Measurements from ENCODE around the gene LRRFIP1.

LRRFIP1 gene

DNA sequence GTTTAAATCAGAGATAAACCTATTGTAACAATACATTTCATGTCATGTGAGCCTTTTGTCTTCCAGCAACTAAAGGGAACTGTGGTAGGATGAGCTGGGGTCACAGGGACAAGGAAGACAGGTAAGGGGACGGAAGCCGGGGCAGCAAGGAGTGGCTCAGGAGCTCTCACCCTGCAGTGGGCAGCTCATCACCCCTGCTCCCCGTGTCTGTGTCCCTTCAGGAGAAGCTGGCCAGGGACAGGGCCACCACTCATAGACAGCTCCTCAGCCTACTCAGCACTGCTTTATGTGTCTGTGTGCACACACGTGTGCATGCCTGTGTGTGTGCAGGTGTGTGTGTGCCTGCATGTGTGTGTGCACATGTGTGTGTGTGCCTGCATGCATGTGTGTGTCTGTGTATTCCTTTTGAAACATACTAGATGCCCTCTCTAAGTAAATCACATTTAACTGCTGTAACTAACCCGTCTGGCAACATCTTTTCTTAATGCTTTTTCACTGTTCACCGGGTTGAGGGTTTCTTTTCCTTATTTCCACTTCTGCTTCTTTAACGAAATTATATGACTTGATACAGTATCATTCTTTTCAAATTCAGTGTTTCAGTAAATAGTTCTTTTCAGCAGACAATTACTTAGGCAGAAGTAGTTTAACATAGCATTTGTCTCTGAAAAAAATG is 44.2 kb downstream of the LRRFIP1 start:
- Histone ChIP-seq H3K9me3 (ENCODE audit: control insufficient read depth in 2 of 2, low read length in 2 of 2) (no peaks in the 10 kb centered on the region), H3K36me3 (ENCODE audit: control insufficient read depth in 2 of 2, insufficient read depth in 2 of 2, low read length in 2 of 2) (no peaks in the 10 kb centered on the region), H3K27me3 (ENCODE audit: control insufficient read depth in 2 of 2, insufficient read depth in 2 of 2, low read length in 2 of 2) (no peaks in the 10 kb centered on the region), H3K4me3 (ENCODE audit: low read length in 2 of 2) (no peak overlapping the region), H3K27ac (ENCODE audit: low read depth in 2 of 2, low read length in 2 of 2) (no peak overlapping the region), H3K9ac (ENCODE audit: low read depth in 1 of 2, low read length in 2 of 2) (no peak overlapping the region), H3K4me1 (ENCODE audit: control insufficient read depth in 2 of 2, insufficient read depth in 2 of 2, low read length in 2 of 2) (peaks cover 31 to 40% of the 10 kb centered on the region in 2 donors)

DNA sequence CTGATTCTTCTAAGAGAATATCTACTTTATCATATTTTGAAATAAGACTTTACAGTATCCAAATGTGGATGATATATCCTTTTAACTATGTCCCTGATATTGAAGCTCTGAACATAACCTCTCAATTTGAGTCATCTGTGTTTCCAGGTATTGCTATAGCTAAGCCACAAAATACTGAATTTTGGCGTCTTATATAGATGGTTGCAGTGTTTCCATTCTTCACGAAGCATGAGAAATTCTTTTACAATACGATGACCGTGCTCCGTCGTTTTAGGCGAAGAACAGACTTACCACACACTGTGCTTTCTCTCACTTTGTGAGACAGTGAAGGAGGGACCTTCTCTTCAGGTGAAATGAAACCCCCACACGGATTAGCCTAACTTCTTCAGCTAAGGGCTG is 45.3 kb downstream of the LRRFIP1 start:
- Histone ChIP-seq H3K27ac (ENCODE audit: low read depth in 2 of 2, low read length in 2 of 2) (peak overlapping the region in 1 of 2 donors; percentile 79), H3K4me3 (ENCODE audit: low read length in 2 of 2) (no peak overlapping the region), H3K9ac (ENCODE audit: low read depth in 1 of 2, low read length in 2 of 2) (peak overlapping the region in 1 of 2 donors; percentile 67), H3K4me1 (ENCODE audit: control insufficient read depth in 2 of 2, insufficient read depth in 2 of 2, low read length in 2 of 2) (peaks cover 33 to 43% of the 10 kb centered on the region in 2 donors), H3K36me3 (ENCODE audit: control insufficient read depth in 2 of 2, insufficient read depth in 2 of 2, low read length in 2 of 2) (no peaks in the 10 kb centered on the region), H3K27me3 (ENCODE audit: control insufficient read depth in 2 of 2, insufficient read depth in 2 of 2, low read length in 2 of 2) (no peaks in the 10 kb centered on the region), H3K9me3 (ENCODE audit: control insufficient read depth in 2 of 2, low read length in 2 of 2) (no peaks in the 10 kb centered on the region)

DNA sequence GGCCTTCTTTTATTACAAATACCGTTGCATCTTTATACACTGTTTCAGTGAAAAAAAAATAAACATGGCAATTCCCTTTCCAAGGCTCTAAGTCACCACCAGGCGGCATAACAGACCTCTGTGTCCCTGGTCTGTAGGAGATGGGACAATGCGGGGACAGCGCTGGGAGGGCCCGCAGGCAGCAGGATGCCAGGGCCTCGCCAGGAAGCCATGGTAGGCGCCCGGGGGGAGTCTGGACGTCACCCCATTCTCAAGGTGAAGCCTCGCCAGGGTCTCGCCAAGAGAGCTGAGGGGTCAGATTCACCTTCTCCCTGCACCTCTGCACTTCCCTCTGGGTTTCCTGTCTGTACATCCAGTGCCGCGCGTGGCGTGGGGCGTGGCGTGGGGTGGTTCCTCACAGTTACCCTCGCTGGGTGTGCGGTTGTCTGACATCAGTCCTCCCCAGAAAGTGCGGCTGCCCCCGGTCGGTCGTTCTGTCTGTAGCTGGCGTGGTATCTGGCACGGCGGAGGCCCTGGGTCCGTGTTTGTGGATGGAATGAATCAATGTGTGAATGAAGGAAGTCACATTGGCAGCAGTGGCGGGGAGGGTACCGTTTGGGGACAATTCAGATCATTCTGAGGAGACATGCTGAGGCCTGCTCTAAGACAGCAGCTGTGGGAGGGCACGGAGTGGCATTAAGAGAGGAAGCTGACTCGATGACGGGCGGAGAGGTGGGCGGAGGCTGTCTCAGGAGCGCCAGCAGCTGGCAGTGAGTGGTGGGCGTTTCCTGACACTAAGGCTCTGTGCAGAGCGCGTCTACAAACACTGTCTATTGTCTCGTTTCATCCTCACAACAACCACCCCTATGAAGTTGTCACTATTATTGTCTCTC is 46.0 kb downstream of the LRRFIP1 start:
- peak overlapping the region; percentile 31 to 79 for H3K27ac ChIP-seq (ENCODE audit: low read depth in 2 of 2, low read length in 2 of 2)
- H3K4me1 ChIP-seq (ENCODE audit: control insufficient read depth in 2 of 2, insufficient read depth in 2 of 2, low read length in 2 of 2): peaks cover 39 to 47% of the 10 kb centered on the region in 2 donors
- H3K27me3 ChIP-seq (ENCODE audit: control insufficient read depth in 2 of 2, insufficient read depth in 2 of 2, low read length in 2 of 2): no peaks in the 10 kb centered on the region
- no peaks in the 10 kb centered on the region for H3K9me3 ChIP-seq (ENCODE audit: control insufficient read depth in 2 of 2, low read length in 2 of 2)
- H3K9ac ChIP-seq (ENCODE audit: low read depth in 1 of 2, low read length in 2 of 2): peak overlapping the region in 1 of 2 donors; percentile 67
- H3K36me3 ChIP-seq (ENCODE audit: control insufficient read depth in 2 of 2, insufficient read depth in 2 of 2, low read length in 2 of 2): no peaks in the 10 kb centered on the region
- H3K4me3 ChIP-seq (ENCODE audit: low read length in 2 of 2): peak overlapping the region; percentile 58 to 68

DNA sequence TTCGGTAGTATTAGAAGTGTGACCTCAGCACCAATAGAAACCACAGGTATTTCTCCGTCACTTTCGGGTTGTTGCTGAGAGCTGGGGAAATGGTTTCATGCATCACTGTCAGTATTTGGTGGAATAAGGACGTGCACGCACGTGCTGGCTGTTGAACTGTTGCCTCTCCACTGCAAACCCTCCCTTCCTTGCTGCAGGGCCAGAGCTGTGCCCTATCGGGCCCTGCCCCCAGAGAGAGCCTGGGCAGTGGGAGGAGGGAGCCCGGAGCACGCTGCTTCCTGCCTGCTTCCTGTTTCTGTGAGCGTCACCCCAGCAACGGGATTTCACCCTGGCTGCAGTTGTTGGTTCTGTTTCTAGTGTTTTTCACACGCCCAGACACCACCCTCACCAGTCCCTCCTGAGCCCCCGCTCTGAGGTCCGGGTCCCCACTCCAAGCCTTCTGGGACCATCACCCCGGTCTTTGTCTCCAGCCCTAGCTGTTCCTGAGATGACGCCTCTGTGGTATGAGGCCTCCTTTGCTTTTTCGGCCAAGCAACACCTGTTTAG is 47.4 kb downstream of the LRRFIP1 start:
- peaks cover 34 to 40% of the 10 kb centered on the region in 2 donors for H3K4me1 ChIP-seq (ENCODE audit: control insufficient read depth in 2 of 2, insufficient read depth in 2 of 2, low read length in 2 of 2)
- H3K4me3 ChIP-seq (ENCODE audit: low read length in 2 of 2): peak overlapping the region; percentile 51 to 60
- peak overlapping the region; percentile 71 to 79 for H3K27ac ChIP-seq (ENCODE audit: low read depth in 2 of 2, low read length in 2 of 2)
- H3K9me3 ChIP-seq (ENCODE audit: control insufficient read depth in 2 of 2, low read length in 2 of 2): no peaks in the 10 kb centered on the region
- no peaks in the 10 kb centered on the region for H3K36me3 ChIP-seq (ENCODE audit: control insufficient read depth in 2 of 2, insufficient read depth in 2 of 2, low read length in 2 of 2)
- H3K27me3 ChIP-seq (ENCODE audit: control insufficient read depth in 2 of 2, insufficient read depth in 2 of 2, low read length in 2 of 2): no peaks in the 10 kb centered on the region
- peak overlapping the region in 1 of 2 donors; percentile 49 for H3K9ac ChIP-seq (ENCODE audit: low read depth in 1 of 2, low read length in 2 of 2)

DNA sequence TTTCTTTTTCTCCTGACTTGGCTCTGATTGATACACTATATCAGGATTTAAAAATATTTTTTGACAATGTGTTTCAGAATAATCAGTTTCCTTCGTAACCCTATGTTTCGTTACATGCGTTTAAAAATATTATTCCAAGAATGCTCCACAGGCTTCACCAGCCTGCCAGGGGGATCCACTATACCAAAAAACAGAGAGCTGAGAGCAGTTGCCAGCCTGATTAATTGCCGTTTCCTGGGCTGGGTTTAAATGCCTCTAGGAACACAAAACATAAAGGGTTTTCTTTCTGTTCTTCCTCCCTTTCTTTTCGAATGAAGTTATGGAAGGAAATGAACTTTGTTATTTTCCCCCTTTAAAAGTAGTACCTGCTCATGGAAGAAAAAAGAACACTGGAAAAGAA is 47.9 kb downstream of the LRRFIP1 start:
- H3K36me3 ChIP-seq (ENCODE audit: control insufficient read depth in 2 of 2, insufficient read depth in 2 of 2, low read length in 2 of 2): no peaks in the 10 kb centered on the region
- no peaks in the 10 kb centered on the region for H3K27me3 ChIP-seq (ENCODE audit: control insufficient read depth in 2 of 2, insufficient read depth in 2 of 2, low read length in 2 of 2)
- peak overlapping the region; percentile 51 to 60 for H3K4me3 ChIP-seq (ENCODE audit: low read length in 2 of 2)
- peak overlapping the region; percentile 71 to 79 for H3K27ac ChIP-seq (ENCODE audit: low read depth in 2 of 2, low read length in 2 of 2)
- H3K9me3 ChIP-seq (ENCODE audit: control insufficient read depth in 2 of 2, low read length in 2 of 2): no peaks in the 10 kb centered on the region
- H3K4me1 ChIP-seq (ENCODE audit: control insufficient read depth in 2 of 2, insufficient read depth in 2 of 2, low read length in 2 of 2): peaks cover 33 to 36% of the 10 kb centered on the region in 2 donors
- peak overlapping the region in 1 of 2 donors; percentile 49 for H3K9ac ChIP-seq (ENCODE audit: low read depth in 1 of 2, low read length in 2 of 2)

DNA sequence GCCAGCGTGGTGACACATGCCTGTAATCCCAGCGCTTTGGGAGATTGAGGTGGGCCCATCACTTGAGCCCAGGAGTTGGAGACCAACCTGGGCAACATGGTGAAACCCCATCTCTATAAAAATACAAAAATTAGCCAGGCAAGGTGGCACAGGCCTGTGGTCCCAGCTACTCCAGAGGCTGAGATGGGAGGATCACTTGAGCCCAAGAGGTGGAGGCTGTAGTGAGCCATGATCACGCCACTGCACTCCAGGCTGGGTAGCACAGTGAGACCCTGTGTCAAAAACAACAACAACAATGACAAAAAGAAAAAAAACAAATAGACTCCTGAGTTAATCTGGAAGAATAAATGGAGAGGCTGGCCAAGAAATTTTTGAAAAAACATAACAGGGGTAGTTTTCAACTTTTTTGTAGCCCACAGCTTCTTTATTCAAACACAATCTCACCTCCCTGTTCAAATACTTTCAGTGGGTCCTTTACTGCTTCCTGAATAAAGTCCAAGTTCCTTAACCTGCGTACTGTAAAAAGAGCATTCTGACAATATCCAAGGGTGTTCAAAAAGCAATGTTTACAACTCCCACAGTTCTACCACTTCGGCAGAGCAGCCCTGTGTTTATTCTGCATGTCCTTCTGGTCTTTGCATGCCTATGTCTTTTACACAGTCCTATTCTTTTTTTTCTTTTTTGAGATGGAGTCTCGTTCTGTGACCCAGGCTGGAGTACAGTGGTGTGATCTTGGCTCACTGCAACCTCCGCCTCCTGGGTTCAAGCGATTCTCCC is 53.5 kb downstream of the LRRFIP1 start:
- H3K9ac ChIP-seq (ENCODE audit: low read depth in 1 of 2, low read length in 2 of 2): no peak overlapping the region
- H3K4me3 ChIP-seq (ENCODE audit: low read length in 2 of 2): no peak overlapping the region
- H3K36me3 ChIP-seq (ENCODE audit: control insufficient read depth in 2 of 2, insufficient read depth in 2 of 2, low read length in 2 of 2): no peaks in the 10 kb centered on the region
- peak overlapping the region; percentile 3 to 34 for H3K27ac ChIP-seq (ENCODE audit: low read depth in 2 of 2, low read length in 2 of 2)
- no peaks in the 10 kb centered on the region for H3K9me3 ChIP-seq (ENCODE audit: control insufficient read depth in 2 of 2, low read length in 2 of 2)
- peaks cover 18 to 33% of the 10 kb centered on the region in 2 donors for H3K4me1 ChIP-seq (ENCODE audit: control insufficient read depth in 2 of 2, insufficient read depth in 2 of 2, low read length in 2 of 2)
- no peaks in the 10 kb centered on the region for H3K27me3 ChIP-seq (ENCODE audit: control insufficient read depth in 2 of 2, insufficient read depth in 2 of 2, low read length in 2 of 2)

DNA sequence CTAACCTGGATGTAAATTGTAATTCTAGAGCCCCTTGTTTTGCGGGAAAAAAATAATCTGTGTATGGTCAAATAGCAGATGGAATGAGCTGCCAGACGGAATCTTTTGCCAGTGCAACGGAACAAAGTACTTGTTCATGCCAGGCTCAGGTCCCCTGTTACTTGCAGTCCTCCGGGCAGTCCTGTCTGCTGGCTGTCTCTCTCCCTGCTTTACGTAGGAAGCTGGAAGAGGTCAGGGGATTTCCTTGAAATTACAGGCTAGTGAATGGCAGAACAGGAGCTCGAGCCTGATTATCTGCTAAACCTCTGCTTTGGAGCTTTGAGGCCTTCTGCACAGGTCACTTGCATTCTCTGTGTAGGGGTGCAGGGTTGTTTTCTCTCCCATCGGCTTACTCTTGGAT is 54.8 kb downstream of the LRRFIP1 start:
- H3K36me3 ChIP-seq (ENCODE audit: control insufficient read depth in 2 of 2, insufficient read depth in 2 of 2, low read length in 2 of 2): no peaks in the 10 kb centered on the region
- H3K9ac ChIP-seq (ENCODE audit: low read depth in 1 of 2, low read length in 2 of 2): no peak overlapping the region
- no peaks in the 10 kb centered on the region for H3K27me3 ChIP-seq (ENCODE audit: control insufficient read depth in 2 of 2, insufficient read depth in 2 of 2, low read length in 2 of 2)
- H3K9me3 ChIP-seq (ENCODE audit: control insufficient read depth in 2 of 2, low read length in 2 of 2): no peaks in the 10 kb centered on the region
- peaks cover 18 to 35% of the 10 kb centered on the region in 2 donors for H3K4me1 ChIP-seq (ENCODE audit: control insufficient read depth in 2 of 2, insufficient read depth in 2 of 2, low read length in 2 of 2)
- H3K27ac ChIP-seq (ENCODE audit: low read depth in 2 of 2, low read length in 2 of 2): peak overlapping the region in 1 of 2 donors; percentile 65
- no peak overlapping the region for H3K4me3 ChIP-seq (ENCODE audit: low read length in 2 of 2)

DNA sequence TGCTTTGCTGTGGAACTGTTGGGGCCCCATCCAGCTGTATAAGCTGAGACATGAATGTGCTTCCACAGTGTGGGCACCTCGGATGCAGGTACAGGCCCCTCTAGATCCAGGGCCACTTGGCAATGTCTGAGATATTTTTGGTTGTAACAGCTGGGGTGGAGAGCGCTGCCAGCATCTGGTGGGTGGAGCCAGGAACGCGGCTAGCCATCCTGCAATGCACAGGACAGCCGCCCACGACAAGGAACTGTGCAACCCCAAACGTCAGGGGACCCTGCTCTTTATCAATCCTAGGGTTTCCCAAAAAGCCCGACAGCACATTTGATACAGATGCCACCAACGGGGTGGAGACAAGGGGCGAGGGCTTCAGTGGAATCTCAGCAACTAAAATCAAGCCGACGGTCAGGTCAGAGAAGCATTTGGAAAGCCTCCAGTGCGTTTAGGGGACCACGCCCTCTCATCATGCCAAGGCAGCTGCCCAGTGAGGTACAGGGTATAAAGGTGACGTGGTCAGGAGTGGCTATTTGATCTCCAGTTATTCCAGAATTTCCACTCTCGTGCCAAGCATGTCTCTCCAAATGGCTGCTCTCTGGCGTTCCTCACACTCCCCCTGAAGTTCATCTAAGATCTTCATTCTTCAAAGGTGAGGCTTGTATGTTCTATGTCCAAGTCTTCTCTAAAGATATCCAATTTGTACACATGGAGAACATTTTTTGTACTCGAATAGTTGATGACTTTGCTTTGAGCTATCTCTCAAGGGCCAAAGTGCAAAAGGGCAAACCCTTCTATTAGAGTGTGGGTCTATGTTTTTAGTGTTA is 55.7 kb downstream of the LRRFIP1 start:
- Histone ChIP-seq H3K36me3 (ENCODE audit: control insufficient read depth in 2 of 2, insufficient read depth in 2 of 2, low read length in 2 of 2) (no peaks in the 10 kb centered on the region), H3K9ac (ENCODE audit: low read depth in 1 of 2, low read length in 2 of 2) (peak overlapping the region in 1 of 2 donors; percentile 33), H3K27ac (ENCODE audit: low read depth in 2 of 2, low read length in 2 of 2) (peak overlapping the region in 1 of 2 donors; percentile 65), H3K27me3 (ENCODE audit: control insufficient read depth in 2 of 2, insufficient read depth in 2 of 2, low read length in 2 of 2) (no peaks in the 10 kb centered on the region), H3K9me3 (ENCODE audit: control insufficient read depth in 2 of 2, low read length in 2 of 2) (no peaks in the 10 kb centered on the region), H3K4me1 (ENCODE audit: control insufficient read depth in 2 of 2, insufficient read depth in 2 of 2, low read length in 2 of 2) (peaks cover 13 to 37% of the 10 kb centered on the region in 2 donors), H3K4me3 (ENCODE audit: low read length in 2 of 2) (peak overlapping the region in 1 of 2 donors; percentile 28)

DNA sequence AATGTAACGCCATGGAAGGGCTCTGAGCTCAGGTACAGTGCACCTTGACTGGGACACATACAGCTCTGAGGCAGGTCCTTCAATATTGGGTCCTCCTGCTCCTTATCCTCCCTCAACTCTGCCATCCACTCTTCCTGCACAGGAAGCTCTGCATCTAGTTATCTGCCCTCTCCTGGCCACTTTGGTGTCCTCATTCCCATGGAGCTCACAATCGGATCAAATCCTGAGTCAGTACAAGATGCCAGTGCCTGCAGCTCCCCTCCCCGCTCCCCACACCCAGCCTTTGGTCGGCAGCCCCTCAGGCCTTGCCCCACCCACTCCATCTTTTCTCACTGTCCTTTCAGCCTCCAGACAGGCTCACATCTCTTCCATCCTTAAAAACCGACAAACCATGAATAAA is 58.0 kb downstream of the LRRFIP1 start:
- Histone ChIP-seq H3K4me1 (ENCODE audit: control insufficient read depth in 2 of 2, insufficient read depth in 2 of 2, low read length in 2 of 2) (peaks cover 10 to 50% of the 10 kb centered on the region in 2 donors), H3K27ac (ENCODE audit: low read depth in 2 of 2, low read length in 2 of 2) (no peak overlapping the region), H3K27me3 (ENCODE audit: control insufficient read depth in 2 of 2, insufficient read depth in 2 of 2, low read length in 2 of 2) (no peaks in the 10 kb centered on the region)

More for the DNA sequence above, 58.0 kb downstream of the LRRFIP1 start:
- no peaks in the 10 kb centered on the region for H3K36me3 ChIP-seq (ENCODE audit: control insufficient read depth in 2 of 2, insufficient read depth in 2 of 2, low read length in 2 of 2)
- no peaks in the 10 kb centered on the region for H3K9me3 ChIP-seq (ENCODE audit: control insufficient read depth in 2 of 2, low read length in 2 of 2)
- no peak overlapping the region for H3K9ac ChIP-seq (ENCODE audit: low read depth in 1 of 2, low read length in 2 of 2)
- H3K4me3 ChIP-seq (ENCODE audit: low read length in 2 of 2): no peak overlapping the region
